Activated CD8-positive, alpha-beta memory T cell treated with anti-CD3 and anti-CD28 coated beads, Interleukin-2, amount 10 ng/mL, durations not matched to agents 7 days and 5 days (primary cell): ENCODE results near the gene MAPT. TPM values are rescaled to one million over a fixed set of nuclear protein-coding genes. Genes with fewer than 3 reads are reported as not detected.

Experiments used
- ATAC-seq: fragments of 150-1000 bp; cut with Tn5 transposase; one replicate; pipeline ENCODE4 v1.10.0; 2021; ENCODE audit warnings: moderate library complexity
- CTCF ChIA-PET: fragments of 350-600 bp; sonication (Branson Sonifier 250); formaldehyde crosslinking; loops from one replicate; lab custom pipeline; 2021; ENCODE audit warnings: antibody characterized with exemption; lab: Charles Lee
- DNase-seq: peaks from one replicate; pipeline ENCODE4 v3.0.0-alpha.2; 2020
- H3K27ac Mint-ChIP-seq: one replicate; pipeline ENCODE4 v1.8.0; 2021; ENCODE audit warnings: mild to moderate bottlenecking, mixed read lengths
- H3K27me3 Mint-ChIP-seq: one replicate; pipeline ENCODE4 v1.8.0; 2021; ENCODE audit warnings: mixed read lengths
- H3K36me3 Mint-ChIP-seq: one replicate; pipeline ENCODE4 v1.8.0; 2021; ENCODE audit warnings: mild to moderate bottlenecking, mixed read lengths
- H3K4me1 Mint-ChIP-seq: one replicate; pipeline ENCODE4 v1.8.0; 2021; ENCODE audit warnings: mixed read lengths
- H3K4me3 Mint-ChIP-seq: one replicate; pipeline ENCODE4 v1.8.0; 2021; ENCODE audit warnings: mild to moderate bottlenecking, moderate library complexity, mixed read lengths
- H3K9me3 Mint-ChIP-seq: one replicate; pipeline ENCODE4 v1.8.0; 2022; ENCODE audit warnings: low read depth, mixed read lengths
- total RNA-seq, 2 experiments: library from RNA; stranded (reverse); gene quantifications; one replicate each; pipeline ENCODE4 v1.2.3, GENCODE V29; 2021

Gene MAPT
- total RNA-seq, 2 experiments from 2014 or later: 0.15 TPM; not detected in 1

DNA sequence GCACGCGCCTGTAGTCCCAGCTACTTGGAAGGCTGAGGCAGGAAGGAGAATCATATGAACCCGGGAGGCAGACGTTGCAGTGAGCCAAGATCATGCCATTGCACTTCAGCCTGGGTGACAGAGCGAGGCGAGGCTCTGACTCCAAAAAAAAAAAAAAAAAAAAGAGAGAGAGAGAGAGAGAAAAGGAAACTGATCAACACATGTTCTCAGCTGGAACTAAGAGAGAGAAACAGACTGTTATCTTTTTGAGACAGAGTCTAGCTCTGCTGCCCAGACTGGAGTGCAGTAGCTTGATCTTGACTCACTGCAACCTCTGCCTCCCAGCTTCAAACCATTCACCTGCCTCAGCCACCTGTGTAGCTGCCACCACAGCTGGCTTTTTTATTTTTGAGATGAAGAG lies 165.1 kb downstream of the MAPT start:
- H3K36me3 Mint-ChIP-seq: peaks cover 21% of the 10 kb centered on the region
- no peak overlapping the region for H3K27ac Mint-ChIP-seq
- no peak overlapping the region for H3K4me3 Mint-ChIP-seq
- ATAC-seq: no peak
- H3K27me3 Mint-ChIP-seq: no peaks in the 10 kb centered on the region
- H3K9me3 Mint-ChIP-seq: no peaks in the 10 kb centered on the region
- CTCF ChIA-PET: interaction anchor here (1.2 to 3.5 kb wide), 5 partner anchors 9 to 153 kb away, joined by 3 to 19 read pairs (median 6); no protein-coding TSS in a partner anchor
- no peak for DNase-seq
- H3K4me1 Mint-ChIP-seq: peaks cover 15% of the 10 kb centered on the region

DNA sequence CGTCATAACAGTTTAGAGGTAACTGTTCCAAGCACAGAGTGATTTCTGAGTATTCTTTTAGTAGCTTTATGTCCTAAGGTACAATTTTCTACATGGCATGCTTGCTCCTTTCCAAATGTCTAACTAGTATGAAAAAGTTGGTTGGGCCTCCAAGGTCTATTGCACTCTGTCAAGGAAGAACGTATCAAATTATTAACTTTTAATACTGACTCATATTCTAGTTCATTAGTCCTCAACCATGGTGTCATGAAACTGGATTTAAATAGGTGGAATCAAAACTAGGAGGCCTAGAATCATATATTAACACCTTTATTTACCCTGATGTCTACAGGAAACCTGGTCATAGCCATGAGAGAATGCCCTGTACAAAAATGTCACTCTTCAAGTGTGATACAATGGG lies 166.1 kb downstream of the MAPT start:
- H3K4me1 Mint-ChIP-seq: peaks cover 14% of the 10 kb centered on the region
- H3K27ac Mint-ChIP-seq: no peak overlapping the region
- ATAC-seq: no peak
- H3K36me3 Mint-ChIP-seq: peaks cover 23% of the 10 kb centered on the region
- H3K4me3 Mint-ChIP-seq: no peak overlapping the region
- H3K27me3 Mint-ChIP-seq: no peaks in the 10 kb centered on the region
- H3K9me3 Mint-ChIP-seq: no peaks in the 10 kb centered on the region
- CTCF ChIA-PET: interaction anchor here (0.9 kb wide), 1 partner anchor 14 kb away, joined by 3 read pairs; no protein-coding TSS in a partner anchor
- no peak for DNase-seq

GRCh38 chr17:46061435-46061834 lies 167.1 kb downstream of the MAPT start:
- ATAC-seq: no peak
- H3K4me3 Mint-ChIP-seq: no peak overlapping the region
- peaks cover 14% of the 10 kb centered on the region for H3K4me1 Mint-ChIP-seq
- CTCF ChIA-PET: interaction anchor here (0.9 kb wide), 1 partner anchor 9 kb away, joined by 4 read pairs; no protein-coding TSS in a partner anchor
- no peaks in the 10 kb centered on the region for H3K27me3 Mint-ChIP-seq
- no peaks in the 10 kb centered on the region for H3K9me3 Mint-ChIP-seq
- no peak overlapping the region for H3K27ac Mint-ChIP-seq
- no peak for DNase-seq
- peaks cover 27% of the 10 kb centered on the region for H3K36me3 Mint-ChIP-seq

DNA sequence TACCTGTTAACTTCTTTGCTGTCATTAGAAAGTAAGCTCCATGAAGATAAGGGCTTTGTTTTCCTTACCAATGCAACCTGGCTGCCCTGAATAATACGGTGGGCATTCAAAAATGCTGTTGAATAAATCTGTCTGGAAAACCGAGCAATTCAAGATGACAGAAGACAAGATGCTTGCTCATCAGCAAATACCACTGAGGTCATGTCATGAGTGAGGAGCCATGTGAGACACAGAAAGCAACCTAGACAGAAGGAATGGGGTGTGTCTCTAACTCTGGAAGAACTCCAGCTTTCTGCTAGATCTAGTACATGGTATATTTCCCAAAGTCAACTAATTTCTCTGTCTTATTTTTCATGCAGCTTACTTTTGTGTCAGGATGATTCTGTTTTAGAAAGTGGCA lies 168.9 kb downstream of the MAPT start:
- Mint-ChIP-seq H3K4me3 (no peak overlapping the region), H3K36me3 (peaks cover 34% of the 10 kb centered on the region), H3K27ac (no peak overlapping the region), H3K4me1 (peaks cover 5% of the 10 kb centered on the region), H3K9me3 (no peaks in the 10 kb centered on the region), H3K27me3 (no peaks in the 10 kb centered on the region)
- CTCF ChIA-PET: interaction anchor here (1.2 to 1.4 kb wide), 2 partner anchors 19 to 150 kb away, joined by 4 to 5 read pairs; no protein-coding TSS in a partner anchor
- DNase-seq (no peak), ATAC-seq (no peak)

DNA sequence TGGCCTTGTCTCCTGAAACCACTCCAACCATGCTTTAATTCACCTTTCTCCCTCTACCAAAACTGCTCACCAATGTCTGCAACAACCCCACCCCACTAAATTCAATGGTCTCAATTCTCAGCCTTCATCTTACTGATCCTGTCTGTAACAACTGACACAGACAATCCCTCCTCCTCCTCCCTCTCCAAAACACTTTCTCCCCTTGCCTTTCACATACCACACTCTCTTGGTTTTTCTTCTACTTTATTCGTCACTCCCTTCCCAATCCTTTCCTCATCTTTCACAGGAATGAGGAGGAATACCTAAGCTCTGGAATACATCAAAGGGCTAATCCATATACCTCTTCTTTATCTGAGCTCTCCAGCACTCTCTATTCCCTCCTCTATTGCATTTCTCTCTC lies 170.1 kb downstream of the MAPT start:
- peaks cover 5% of the 10 kb centered on the region for H3K4me1 Mint-ChIP-seq
- no peaks in the 10 kb centered on the region for H3K27me3 Mint-ChIP-seq
- DNase-seq: no peak
- H3K4me3 Mint-ChIP-seq: no peak overlapping the region
- H3K36me3 Mint-ChIP-seq: peaks cover 33% of the 10 kb centered on the region
- H3K9me3 Mint-ChIP-seq: no peaks in the 10 kb centered on the region
- ATAC-seq: no peak
- CTCF ChIA-PET: no interaction called here
- peak overlapping the region; percentile 4 for H3K27ac Mint-ChIP-seq

- no peak for DNase-seq
- Mint-ChIP-seq H3K27me3 (no peaks in the 10 kb centered on the region), H3K9me3 (no peaks in the 10 kb centered on the region), H3K36me3 (peaks cover 21% of the 10 kb centered on the region), H3K4me1 (peaks cover 5% of the 10 kb centered on the region), H3K4me3 (no peak overlapping the region), H3K27ac (no peak overlapping the region)
- ATAC-seq: no peak
- CTCF ChIA-PET: interaction anchor here (1.3 kb wide), 2 partner anchors 20 to 141 kb away, joined by 3 to 4 read pairs; no protein-coding TSS in a partner anchor
Observed at GRCh38 chr17:46071796-46072195, 177.4 kb downstream of the MAPT start.

DNA sequence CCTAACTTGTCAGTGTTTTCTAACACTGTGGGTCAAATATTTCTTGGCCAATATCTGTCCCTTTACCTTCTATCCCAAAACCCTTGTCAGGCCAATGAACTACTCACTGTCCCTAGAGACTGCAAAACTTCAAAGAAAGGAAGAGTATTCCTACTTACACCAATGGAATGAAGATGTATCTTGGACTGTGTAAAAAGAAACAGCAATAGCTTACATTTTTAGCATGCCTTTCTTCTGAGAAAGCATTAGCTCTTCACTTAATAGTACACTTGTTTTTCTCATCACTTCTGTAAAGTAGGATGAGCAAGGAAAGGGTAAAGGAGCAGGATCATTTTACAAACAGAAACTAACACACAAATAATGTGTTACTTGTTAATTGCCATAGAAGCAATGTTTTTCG lies 178.6 kb downstream of the MAPT start:
- Mint-ChIP-seq H3K36me3 (peaks cover 17% of the 10 kb centered on the region), H3K4me3 (no peak overlapping the region), H3K4me1 (peaks cover 4% of the 10 kb centered on the region), H3K27me3 (no peaks in the 10 kb centered on the region), H3K9me3 (no peaks in the 10 kb centered on the region), H3K27ac (no peak overlapping the region)
- no peak for DNase-seq
- ATAC-seq: no peak
- CTCF ChIA-PET: no interaction called here

DNA sequence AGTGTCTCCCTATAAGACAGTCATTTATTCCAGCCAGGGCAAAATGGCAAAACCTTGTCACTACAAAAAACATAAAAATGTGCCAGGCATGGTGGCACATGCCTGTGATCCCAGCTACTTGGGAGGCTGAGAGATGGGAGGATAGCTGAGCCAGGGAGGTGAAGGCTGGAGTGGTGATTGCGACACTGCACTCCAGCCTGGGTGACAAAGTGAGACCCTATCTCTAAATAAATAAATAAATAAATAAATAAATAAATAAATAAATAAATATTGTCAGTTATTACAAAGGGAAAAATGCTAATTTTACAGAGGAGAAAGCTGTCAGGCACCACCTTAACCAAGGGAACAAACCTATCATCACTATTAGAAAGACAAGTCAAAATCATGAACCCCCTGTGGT lies 180.2 kb downstream of the MAPT start:
- Mint-ChIP-seq H3K4me1 (peaks cover 3% of the 10 kb centered on the region), H3K36me3 (peaks cover 23% of the 10 kb centered on the region), H3K4me3 (no peak overlapping the region), H3K9me3 (no peaks in the 10 kb centered on the region), H3K27ac (no peak overlapping the region), H3K27me3 (no peaks in the 10 kb centered on the region)
- ATAC-seq (no peak), DNase-seq (no peak)
- CTCF ChIA-PET: interaction anchor here (1.7 kb wide), 1 partner anchor 70 kb away, joined by 3 read pairs; no protein-coding TSS in a partner anchor

Other genes starting within 250 kb of the MAPT start
- not detected for gene CRHR1, start 110.2 kb upstream of the MAPT start, total RNA-seq
- gene SPPL2C, start 49.7 kb upstream of the MAPT start, total RNA-seq: not detected
- gene STH, start 104.7 kb downstream of the MAPT start, total RNA-seq: not detected